ENCODE results near the gene MEF2C. TPM values are rescaled to one million over a fixed set of nuclear protein-coding genes. Genes with fewer than 3 reads are reported as not detected.
A peak's percentile ranks its signal among the peaks of the same experiment; 100 is the strongest.

The MEF2C gene
- total RNA-seq, 1 donor from 2014 or later = 51.4 TPM

- no peak for ATAC-seq
- peaks cover 16% of the 10 kb centered on the region for H3K36me3 ChIP-seq
- no peaks in the 10 kb centered on the region for H3K27me3 ChIP-seq
- no peak overlapping the region for H3K4me3 ChIP-seq
- no peak for DNase-seq
- no peaks in the 10 kb centered on the region for H3K9me3 ChIP-seq
- TF ChIP-seq CTCF (IDR thresholded peaks at IDR 0.05) = no peak
- H3K27ac ChIP-seq = no peak overlapping the region
- intact Hi-C loops (cut with DNase I) = no loop called here
- no peaks in the 10 kb centered on the region for H3K4me1 ChIP-seq
Measured at GRCh38 chr5:88758591-88758990, 124.4 kb downstream of the MEF2C start.

DNA sequence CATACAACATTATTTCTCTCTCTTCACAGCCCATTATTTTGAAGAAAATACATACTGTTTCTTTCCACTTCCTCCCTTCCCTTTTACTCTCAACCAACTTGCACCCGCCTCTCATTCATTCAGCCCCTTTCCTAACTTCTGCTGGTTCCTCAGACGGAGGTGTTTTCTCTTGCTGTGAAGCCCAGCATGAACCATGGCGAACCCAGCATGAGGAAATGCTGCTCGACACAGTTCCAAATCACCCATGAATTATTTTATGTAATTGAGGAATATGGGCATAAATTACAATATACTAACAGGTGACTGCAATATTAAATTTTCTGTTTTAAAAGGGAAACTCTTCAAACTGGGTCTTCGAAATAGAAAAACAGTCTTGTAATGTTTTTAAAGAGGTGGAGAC is 124.8 kb downstream of the MEF2C start:
- Histone ChIP-seq H3K9me3 (no peaks in the 10 kb centered on the region), H3K27ac (no peak overlapping the region), H3K36me3 (peaks cover 16% of the 10 kb centered on the region), H3K4me3 (no peak overlapping the region), H3K27me3 (no peaks in the 10 kb centered on the region), H3K4me1 (no peaks in the 10 kb centered on the region)
- no peak for ATAC-seq
- no peak for TF ChIP-seq CTCF (IDR thresholded peaks at IDR 0.05)
- no peak for DNase-seq
- intact Hi-C loops (cut with DNase I) = no loop called here

DNA sequence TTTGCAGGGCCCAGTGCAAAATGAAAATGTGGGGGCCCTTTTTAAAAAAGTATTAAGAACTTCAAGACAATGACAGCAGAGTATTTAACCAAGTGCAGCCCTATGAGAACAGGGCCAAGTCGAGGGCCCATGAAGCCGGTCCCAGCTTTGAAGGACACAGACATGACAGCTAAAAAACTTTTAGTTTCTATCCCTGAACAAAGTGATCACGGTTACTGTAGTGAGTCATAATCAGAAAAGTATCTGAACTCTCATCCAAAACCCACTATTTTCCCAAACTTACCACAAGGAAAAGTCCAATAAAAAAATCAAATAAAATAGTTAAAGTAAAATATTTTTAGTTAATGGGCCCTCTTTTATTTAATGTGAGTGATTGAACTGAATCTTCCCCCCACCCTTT is 126.0 kb downstream of the MEF2C start:
- Histone ChIP-seq H3K4me3 (no peak overlapping the region), H3K36me3 (peaks cover 20% of the 10 kb centered on the region), H3K27ac (no peak overlapping the region), H3K4me1 (no peaks in the 10 kb centered on the region), H3K27me3 (no peaks in the 10 kb centered on the region), H3K9me3 (no peaks in the 10 kb centered on the region)
- intact Hi-C loops (cut with DNase I) = no loop called here
- no peak for DNase-seq
- no peak for TF ChIP-seq CTCF (IDR thresholded peaks at IDR 0.05)
- no peak for ATAC-seq

DNA sequence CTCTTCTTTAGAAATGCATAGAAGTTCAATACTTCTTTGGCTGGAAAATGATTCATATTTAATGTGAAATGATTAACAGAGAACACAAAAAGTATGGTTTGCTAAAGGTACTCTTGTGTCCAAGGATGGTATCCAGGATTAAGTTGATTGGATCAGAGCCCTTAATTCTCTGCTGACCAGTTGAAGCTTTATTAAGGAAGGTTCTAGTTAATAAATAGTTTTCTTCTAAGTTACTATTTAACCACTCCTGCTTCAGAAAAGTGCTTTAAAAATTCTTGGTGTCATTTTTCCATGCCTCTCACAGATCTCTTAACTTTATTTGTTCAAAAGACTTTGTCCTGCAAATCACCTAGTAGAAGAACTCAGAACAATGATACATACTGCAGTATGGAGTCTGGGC is 134.3 kb downstream of the MEF2C start:
- Histone ChIP-seq H3K9me3 (no peaks in the 10 kb centered on the region), H3K27ac (no peak overlapping the region), H3K27me3 (no peaks in the 10 kb centered on the region), H3K36me3 (peaks cover 41% of the 10 kb centered on the region), H3K4me1 (no peaks in the 10 kb centered on the region), H3K4me3 (no peak overlapping the region)
- intact Hi-C loops (cut with DNase I) = no loop called here
- DNase-seq (no peak), ATAC-seq (peak; percentile 39)
- TF ChIP-seq CTCF (IDR thresholded peaks at IDR 0.05) = no peak

- DNase-seq (no peak), ATAC-seq (no peak)
- Histone ChIP-seq H3K27me3 (no peaks in the 10 kb centered on the region), H3K9me3 (no peaks in the 10 kb centered on the region), H3K36me3 (peaks cover 31% of the 10 kb centered on the region), H3K27ac (no peak overlapping the region), H3K4me3 (no peak overlapping the region), H3K4me1 (no peaks in the 10 kb centered on the region)
- intact Hi-C loops (cut with DNase I) = no loop called here
- no peak for TF ChIP-seq CTCF (IDR thresholded peaks at IDR 0.05)
Measured at GRCh38 chr5:88746438-88746882, 136.5 kb downstream of the MEF2C start.

DNA sequence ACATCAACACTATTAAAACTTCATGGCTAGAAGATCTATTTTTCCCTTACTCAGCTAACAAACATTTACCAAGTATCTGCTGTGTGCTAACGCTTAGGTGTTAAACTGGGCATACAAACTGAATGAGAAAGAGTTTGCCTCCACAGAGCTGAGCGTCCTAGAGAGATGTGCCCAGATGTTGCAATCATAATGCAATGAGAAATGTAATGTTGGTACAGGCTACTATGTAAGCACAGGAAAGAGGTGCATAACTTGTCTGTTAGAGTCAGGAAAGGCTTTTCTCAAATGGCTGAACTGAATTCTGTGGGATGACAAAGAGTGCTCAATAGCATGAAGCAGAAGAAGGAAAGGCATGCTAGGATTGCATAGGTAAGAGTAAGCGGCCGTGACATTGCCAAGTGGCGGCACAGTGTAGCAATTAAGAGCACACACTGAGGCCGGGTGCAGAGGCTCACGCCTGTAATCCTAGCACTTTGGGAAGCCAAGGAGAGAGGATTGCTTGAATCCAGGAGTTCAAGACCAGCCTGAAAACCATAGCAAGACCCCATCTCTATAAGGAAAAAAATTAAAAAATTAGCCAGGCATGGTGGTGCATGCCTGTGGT is 137.8 kb downstream of the MEF2C start:
- Histone ChIP-seq H3K36me3 (peaks cover 23% of the 10 kb centered on the region), H3K27me3 (no peaks in the 10 kb centered on the region), H3K4me1 (no peaks in the 10 kb centered on the region), H3K27ac (no peak overlapping the region), H3K4me3 (no peak overlapping the region), H3K9me3 (no peaks in the 10 kb centered on the region)
- ATAC-seq = peak; percentile 55
- no peak for DNase-seq
- TF ChIP-seq CTCF (IDR thresholded peaks at IDR 0.05) = no peak
- intact Hi-C loops (cut with DNase I) = no loop called here

Measured in upper lobe of right lung (tissue), 1 donor.